Stimulated activated CD4-positive, alpha-beta T cell treated with anti-CD3 and anti-CD28 coated beads, Interleukin-1b, Interleukin-23, amount 100 ng/mL, for 4 hours (primary cell): ENCODE measurements around the gene SNX27.
"Not testable (repeated sequence)": the region's sequence is repeated elsewhere in the genome, so short reads cannot be mapped to it uniquely, and the experiment has no call there.

Experiments used
- DNase-seq, 2 donors: peaks; one replicate each; pipeline ENCODE4 v3.0.0-alpha.2; 2020; ENCODE audit warnings: low read depth in 2 of 2

Gene SNX27

GRCh38 chr1:151604291-151604690 lies 7.6 kb upstream of the SNX27 start:
- no peak for DNase-seq

- no peak for DNase-seq
Measured at GRCh38 chr1:151606384-151606783, 5.5 kb upstream of the SNX27 start.

- DNase-seq = no peak
Measured at GRCh38 chr1:151606857-151607256, 5.0 kb upstream of the SNX27 start.

GRCh38 chr1:151610142-151610541 lies 1.7 kb upstream of the SNX27 start:
- no peak for DNase-seq

GRCh38 chr1:151611288-151611790 lies 511 bp upstream of the SNX27 start:
- DNase-seq = no peak

GRCh38 chr1:151612501-151613281 lies 841 bp downstream of the SNX27 start:
- no peak for DNase-seq

GRCh38 chr1:151613282-151613780 lies 1.5 kb downstream of the SNX27 start:
- no peak for DNase-seq

- no peak for DNase-seq
Measured at GRCh38 chr1:151615711-151616504, 4.1 kb downstream of the SNX27 start.

- no peak for DNase-seq
Measured at GRCh38 chr1:151616505-151616849, 4.6 kb downstream of the SNX27 start.

- DNase-seq = no peak
Measured at GRCh38 chr1:151618003-151618402, 6.2 kb downstream of the SNX27 start.

GRCh38 chr1:151618470-151618869 lies 6.6 kb downstream of the SNX27 start:
- DNase-seq = no peak

GRCh38 chr1:151618996-151619395 lies 7.1 kb downstream of the SNX27 start:
- not testable (repeated sequence) for DNase-seq

GRCh38 chr1:151619489-151620093 lies 7.7 kb downstream of the SNX27 start:
- no peak for DNase-seq

GRCh38 chr1:151620286-151620685 lies 8.4 kb downstream of the SNX27 start:
- DNase-seq = no peak

GRCh38 chr1:151621351-151621750 lies 9.5 kb downstream of the SNX27 start:
- DNase-seq = no peak

- DNase-seq = no peak
Measured at GRCh38 chr1:151624783-151625182, 12.9 kb downstream of the SNX27 start.

GRCh38 chr1:151626740-151627334 lies 15.0 kb downstream of the SNX27 start:
- DNase-seq = no peak

GRCh38 chr1:151629278-151629677 lies 17.4 kb downstream of the SNX27 start:
- DNase-seq = no peak

- no peak for DNase-seq
Measured at GRCh38 chr1:151635479-151636072, 23.7 kb downstream of the SNX27 start.

GRCh38 chr1:151638074-151638775 lies 26.4 kb downstream of the SNX27 start:
- no peak for DNase-seq

GRCh38 chr1:151638812-151639211 lies 27.0 kb downstream of the SNX27 start:
- DNase-seq = no peak
